GM21723 (cell line): Measurements from ENCODE around the gene CACNA2D3.

Experiments used
- ATAC-seq: cut with Tn5 transposase; IDR thresholded peaks from one replicate; pipeline ENCODE4 v1.9.1; 2021; ENCODE audit warnings: mild to moderate bottlenecking, moderate library complexity; ENCODE audit not compliant: unreplicated experiment

The CACNA2D3 gene

GRCh38 chr3:54653456-54654195 is 531.3 kb downstream of the CACNA2D3 start:
- no peak for ATAC-seq

DNA sequence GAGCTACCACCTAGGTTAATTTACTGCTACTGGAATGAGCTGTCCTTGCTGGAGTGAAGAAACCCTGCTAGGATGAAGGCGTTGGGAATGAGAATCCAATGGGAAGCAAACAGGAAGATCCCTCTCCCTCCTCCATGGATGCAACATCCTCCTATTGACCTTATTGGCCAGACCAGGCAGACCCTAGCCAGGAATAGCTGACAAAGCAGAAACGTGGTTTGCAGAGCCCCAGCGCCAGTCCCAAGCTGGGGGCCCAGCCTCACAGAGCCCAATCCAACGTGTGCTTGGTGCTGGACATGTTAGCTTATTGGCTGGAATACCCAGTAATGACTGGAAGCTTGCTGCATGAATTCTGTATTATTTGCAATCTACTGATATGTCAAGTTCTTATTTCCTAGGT is 532.4 kb downstream of the CACNA2D3 start:
- no peak for ATAC-seq

DNA sequence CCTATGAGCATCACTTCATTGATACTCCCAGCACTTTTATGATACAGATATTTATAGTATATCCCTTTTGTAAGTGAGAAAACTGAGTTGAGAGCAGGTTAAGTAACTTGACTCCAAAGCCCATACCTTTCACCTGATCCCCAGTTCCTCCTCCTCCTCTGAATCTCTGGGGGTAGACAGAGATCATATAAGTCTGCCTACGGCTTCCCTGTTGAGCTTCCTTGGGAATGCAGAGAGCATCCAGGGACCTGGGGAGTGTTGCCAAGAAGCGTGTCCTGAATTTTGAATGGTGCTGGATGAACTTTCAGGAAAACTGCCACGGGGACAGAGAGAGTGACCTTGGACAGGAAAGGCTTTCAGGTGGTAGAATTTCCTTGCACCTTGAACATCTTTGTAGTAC is 537.0 kb downstream of the CACNA2D3 start:
- no peak for ATAC-seq

DNA sequence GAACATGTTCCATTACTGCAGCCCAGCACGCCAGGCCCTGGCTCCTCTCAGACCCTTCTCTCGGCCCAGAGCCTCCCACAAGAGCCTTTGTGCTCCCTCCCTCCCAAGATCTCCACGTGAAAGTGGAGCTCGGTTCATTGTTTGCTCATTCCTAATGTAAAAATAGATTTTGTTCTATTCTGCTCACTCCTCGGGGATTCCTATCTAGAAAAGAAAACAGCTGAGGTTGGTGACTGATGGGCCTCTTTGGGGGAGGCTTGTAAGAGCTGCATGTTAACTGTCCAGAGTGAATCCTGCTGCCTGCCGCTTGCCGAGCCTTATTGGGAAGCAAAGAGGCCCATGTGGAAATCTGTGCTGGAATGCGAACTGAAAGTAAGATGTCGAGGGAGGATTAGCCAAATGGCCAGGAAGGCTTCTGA is 538.4 kb downstream of the CACNA2D3 start:
- no peak for ATAC-seq

- ATAC-seq: no peak
Observed at GRCh38 chr3:54661151-54661550, 538.8 kb downstream of the CACNA2D3 start.

DNA sequence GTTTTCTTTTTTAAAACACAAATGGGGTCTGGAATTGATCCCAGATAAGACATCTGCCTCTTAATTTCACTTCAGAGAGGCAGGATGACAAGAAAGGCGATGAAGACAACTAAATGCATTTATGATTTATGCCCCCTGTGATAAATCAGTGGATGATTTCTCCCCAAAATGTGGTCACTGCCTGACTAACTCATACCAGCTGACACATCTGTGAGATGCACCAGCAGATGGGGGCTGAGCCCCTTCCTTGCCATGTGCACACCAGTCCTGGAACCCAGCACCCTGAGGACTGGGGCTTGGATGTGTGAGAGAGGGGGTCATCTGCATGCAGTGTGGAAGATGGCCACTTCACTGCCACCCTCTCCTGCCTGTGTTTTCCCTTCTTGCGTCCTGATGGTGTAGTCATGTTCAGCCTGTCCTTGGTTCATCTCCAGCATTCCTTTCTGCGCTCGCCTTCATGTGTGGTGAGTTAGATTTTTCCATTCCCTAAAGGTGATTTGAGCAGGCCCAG is 541.2 kb downstream of the CACNA2D3 start:
- ATAC-seq: no peak

GRCh38 chr3:54665016-54665600 is 542.8 kb downstream of the CACNA2D3 start:
- ATAC-seq: no peak

GRCh38 chr3:54668236-54668635 is 545.9 kb downstream of the CACNA2D3 start:
- ATAC-seq: no peak

DNA sequence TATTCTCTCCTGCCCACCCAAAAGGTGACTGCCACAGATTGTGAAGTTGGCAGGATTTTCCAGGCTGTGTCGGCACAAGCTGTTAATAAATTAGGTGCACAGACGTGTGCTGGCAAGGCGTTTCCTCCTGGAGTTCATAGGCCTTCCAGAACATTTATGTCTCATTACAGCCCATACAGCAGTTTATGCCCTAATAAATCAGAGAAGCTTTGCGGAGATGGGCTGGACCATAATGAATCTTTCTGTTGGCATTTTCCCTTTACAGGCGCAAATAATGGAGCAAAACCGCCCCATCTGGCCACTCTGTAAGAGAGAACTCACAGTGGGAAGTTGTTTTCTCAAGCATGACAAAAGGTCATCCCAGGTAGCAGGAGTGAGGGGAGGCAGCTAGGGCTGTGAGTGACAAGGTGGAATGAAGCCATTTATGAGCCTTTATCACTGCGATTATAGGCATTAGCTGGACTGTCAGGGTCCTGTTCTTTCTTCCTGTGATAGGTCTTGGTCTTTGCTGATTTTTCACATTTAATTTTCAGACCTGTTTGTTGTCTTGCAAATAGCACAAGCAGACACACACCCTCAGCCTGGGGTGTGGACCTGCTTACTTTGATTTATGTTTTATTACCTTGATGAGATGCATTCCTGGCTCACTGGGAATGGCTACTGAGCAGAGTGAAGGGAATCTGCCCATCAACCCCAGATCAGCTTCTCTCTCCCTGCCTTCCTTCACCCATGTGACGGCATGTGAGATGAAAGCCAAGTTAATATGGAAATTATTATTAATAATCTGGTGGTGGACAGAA is 548.0 kb downstream of the CACNA2D3 start:
- no peak for ATAC-seq

DNA sequence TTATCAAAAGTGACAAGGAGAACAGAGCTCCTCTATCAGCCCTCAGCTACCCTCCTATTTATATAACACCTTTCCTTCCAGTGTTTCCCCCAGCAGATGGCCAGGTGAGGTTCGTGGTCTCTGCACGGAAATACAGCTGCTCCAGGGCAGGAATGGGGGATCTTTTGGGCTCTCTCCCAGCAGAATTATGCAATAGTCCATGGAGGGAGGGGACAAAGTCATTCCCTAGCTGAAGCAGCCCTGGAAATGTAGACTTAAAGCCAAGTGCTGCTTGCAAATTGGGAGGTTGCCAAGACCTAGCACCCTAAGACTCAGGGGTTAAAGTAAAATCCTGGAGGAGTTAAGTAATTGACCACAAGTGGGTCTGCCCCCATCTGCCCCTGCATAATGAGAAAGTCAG is 549.2 kb downstream of the CACNA2D3 start:
- ATAC-seq: no peak

DNA sequence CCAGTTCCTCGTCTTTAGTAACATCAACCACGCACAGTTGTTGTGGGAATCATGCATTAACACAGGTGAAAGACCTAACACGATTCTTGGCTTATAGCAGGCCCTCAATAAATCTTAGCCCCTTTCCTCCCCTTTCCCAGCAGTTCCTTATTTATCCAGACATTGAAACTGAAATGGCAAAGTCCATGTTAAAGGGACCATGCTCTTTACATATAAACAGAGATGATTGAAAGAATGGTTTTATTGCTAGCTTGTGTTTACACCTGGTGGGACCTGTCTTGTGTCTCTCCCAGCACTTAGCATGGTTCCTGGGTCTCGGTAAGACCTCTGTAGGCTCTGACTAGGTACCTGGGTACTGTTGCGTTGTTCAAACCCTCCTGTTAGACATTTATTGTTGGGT is 553.7 kb downstream of the CACNA2D3 start:
- no peak for ATAC-seq

DNA sequence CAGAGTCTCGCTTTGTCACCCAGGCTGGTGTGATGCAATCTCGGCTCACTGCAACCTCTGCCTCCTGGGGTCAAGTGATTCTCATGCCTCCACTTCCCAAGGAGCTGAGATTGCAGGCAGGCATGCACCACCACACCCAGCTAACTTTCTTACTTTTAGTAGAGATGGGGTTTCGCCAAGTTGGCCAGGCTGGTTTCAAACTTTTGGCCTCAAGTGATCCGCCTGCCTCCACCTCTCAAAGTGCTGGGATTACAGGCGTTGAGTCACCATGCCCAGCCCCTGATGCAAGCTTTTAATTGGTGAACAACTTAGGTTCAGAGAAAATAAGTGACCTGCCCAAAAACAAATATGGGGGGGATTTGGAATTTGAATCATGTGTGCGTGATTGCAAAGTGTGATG is 559.4 kb downstream of the CACNA2D3 start:
- no peak for ATAC-seq

GRCh38 chr3:54685213-54685612 is 562.9 kb downstream of the CACNA2D3 start:
- no peak for ATAC-seq

DNA sequence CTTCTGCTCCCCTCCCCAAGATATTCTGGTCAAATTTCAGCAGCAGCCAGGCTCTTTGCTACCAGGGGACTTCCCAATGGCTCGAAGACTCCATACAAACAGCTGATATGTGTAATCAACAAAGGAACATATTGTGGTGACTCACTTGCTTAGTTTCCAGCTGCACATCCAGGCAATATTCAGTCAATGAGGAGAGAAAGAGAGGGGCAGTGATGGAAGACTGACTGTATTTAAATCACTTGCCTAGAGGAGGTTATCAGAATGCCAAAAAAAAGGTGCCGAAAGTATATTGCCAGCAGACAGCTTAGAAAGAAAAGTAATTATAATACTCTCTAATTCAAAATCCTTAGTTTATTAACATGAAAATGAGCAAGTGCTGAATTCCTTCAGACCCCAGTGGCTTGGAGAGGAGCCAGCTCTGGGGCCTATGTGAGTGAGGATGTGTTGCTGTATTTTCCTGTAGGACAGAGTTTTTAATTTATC is 569.0 kb downstream of the CACNA2D3 start:
- ATAC-seq: no peak

GRCh38 chr3:54696313-54696712 is 574.0 kb downstream of the CACNA2D3 start:
- ATAC-seq: no peak

GRCh38 chr3:54698054-54698453 is 575.7 kb downstream of the CACNA2D3 start:
- ATAC-seq: no peak

DNA sequence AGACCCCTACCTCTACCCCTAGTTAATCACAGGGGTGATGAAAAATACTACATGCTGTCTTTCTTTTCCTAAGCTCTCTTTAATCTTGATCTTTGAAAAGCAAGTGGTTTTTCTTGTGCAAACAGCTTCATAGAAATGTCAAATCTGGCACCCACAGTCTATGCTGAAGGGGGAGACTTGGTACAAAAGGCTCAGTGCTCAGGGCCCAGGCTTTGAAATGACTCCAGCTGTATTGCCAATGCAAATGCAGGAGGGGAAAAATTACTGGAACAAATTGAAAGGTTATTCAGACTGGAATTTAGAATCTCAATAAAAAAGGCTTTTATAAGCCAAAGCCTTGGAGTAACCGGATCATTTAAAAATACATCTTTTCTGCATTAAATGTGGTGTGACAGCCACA is 581.6 kb downstream of the CACNA2D3 start:
- ATAC-seq: no peak

DNA sequence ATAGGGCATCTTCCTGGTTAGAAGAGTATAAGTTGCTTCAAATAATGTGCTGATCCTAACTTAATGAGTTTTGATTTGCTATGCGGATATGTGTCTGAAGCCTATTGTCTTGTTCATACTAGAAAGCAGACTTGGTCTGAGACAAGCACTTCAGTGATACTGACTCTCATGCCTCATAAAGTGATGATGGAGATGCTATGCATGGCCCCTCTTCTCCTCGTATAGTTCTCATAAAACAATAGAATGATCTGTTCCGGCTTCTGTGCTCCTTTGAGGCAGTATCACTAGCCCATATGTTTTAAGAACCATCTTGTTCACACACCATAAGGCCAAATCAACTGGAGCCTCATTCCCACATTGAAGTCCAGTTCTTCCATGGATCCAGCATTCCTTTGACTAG is 583.4 kb downstream of the CACNA2D3 start:
- no peak for ATAC-seq

DNA sequence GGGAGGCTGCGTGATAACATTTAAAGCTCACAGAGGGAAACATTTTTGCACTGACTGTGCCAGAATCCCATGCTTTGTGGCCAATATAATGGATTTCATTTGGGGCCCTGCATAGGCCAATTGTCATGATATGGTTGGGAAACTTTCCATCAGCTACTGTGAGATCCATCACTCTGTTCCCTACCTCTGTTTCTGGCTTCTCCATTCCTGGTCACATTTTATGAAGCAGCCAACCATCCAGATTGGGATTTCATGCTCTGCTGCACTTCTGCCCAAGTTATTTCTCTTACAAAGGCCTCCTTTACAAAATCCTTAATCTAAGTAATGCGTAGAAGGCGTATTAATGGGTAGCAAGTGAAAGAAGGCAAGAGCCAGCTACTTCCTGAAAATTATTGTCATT is 584.4 kb downstream of the CACNA2D3 start:
- ATAC-seq: no peak

DNA sequence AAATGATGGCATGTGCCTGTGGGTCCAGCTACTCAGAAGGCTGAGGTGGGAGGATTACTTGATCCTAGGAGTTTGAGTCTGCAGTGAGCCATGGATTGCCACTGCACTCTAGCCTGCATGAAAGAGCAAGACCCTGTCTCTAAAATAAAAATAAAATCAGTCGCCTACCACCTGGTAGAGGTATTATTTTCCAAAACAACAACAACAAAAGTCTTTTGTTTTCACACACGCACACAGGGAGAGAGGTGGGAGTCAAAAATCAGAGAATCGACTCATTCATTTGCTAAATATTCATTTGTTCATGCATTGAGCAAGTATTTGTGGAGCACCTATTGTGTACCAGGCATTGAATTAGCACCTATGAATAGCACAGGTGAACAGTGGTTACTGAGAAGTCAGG is 587.4 kb downstream of the CACNA2D3 start:
- ATAC-seq: no peak

DNA sequence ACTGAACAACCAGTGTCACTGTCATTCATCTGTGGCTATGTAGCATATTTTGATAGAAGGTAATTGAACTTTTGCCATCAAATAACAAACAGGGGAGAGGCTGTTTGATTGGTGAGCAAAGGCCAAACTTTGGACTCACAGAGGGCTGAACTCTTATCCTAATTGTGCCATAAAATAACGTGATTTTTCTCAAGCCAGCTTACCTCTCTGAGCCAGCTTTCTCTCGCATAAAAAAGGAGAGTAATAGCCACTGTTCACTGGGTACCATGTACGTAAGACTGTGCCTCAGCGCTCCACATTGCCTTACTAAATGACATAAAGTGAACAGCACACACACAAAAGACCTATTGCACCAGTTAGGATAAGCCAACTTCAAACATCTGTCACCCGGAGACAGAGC is 588.6 kb downstream of the CACNA2D3 start:
- ATAC-seq: no peak

GRCh38 chr3:54712539-54712938 is 590.2 kb downstream of the CACNA2D3 start:
- no peak for ATAC-seq
